GM12892 (cell line): ENCODE data around the gene ECHS1.
A peak's percentile ranks its signal among the peaks of the same experiment; 100 is the strongest.

Experiments
- POLR2A ChIP-seq: IDR thresholded peaks from 2 replicates; pipeline ENCODE4 v1.6.1; 2011; ENCODE audit warnings: low read depth, low read length, control low read depth
- TAF1 ChIP-seq: IDR thresholded peaks from 2 replicates; pipeline ENCODE4 v1.6.1; 2011; ENCODE audit warnings: low read depth, mild to moderate bottlenecking, control low read depth, low read length, borderline replicate concordance

DNA sequence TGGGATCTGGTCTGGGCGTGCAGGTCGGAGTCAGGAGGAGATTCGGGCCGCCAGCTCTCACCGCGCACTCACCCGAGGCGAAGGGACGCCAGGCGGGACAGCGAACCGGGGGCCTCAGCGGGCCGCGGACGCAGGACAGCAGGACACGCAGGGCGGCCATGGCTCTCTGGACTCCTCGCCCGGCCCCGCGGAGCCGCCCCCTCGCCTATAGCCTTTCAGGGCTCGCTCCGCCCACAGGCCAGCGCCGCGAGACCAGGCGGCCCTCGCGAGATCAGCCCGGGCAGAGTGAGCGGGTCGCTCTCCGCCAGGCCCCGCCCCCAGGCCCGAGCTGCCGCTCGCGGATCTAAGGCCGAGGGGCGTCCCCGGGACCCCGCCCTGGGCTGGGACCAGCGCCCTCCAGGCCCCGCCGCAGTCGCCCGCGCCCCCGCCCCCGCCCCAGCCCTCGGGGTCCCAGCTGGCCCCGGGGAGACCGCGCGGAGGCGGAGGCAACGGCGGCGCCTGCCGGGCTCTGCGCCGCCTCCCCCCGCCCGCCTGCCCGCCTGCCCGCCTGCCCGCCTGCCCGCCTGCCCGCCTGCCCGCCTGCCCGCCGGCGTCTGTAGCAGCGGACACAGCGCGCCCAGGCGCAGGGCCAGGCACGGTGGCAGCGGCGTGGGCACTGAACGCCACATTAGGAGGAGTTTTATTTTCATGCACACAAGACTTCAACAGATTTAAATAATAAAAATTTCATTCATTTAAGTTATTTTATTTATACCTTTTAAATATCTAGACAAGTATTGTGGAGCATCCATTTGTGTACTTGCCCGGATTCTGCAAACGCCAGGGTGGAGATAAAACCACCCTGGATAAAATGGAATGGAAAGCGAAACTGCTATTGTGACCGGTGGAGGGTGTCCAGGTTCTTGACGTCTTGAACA is at the start of gene ECHS1:
- peak; percentile 50; the same call in 1 of the 2 replicates for TF ChIP-seq TAF1
- TF ChIP-seq POLR2A, result peak; percentile 90; the same call in 1 of the 2 replicates
